Panc1 (cell line): ENCODE data around the gene IAH1. TPM values are rescaled to one million over a fixed set of nuclear protein-coding genes. Genes with fewer than 3 reads are reported as not detected.
A peak's percentile ranks its signal among the peaks of the same experiment; 100 is the strongest.

Source experiments
- ATAC-seq: fragments of 200-7000 bp; cut with Tn5 transposase; 2 replicates; pipeline ENCODE4 v1.9.1; 2020; ENCODE audit warnings: mild to moderate bottlenecking, moderate library complexity
- BruUV-seq: library from RNA; stranded (reverse); fragments of 400-500 nt; replicated peaks from 2 replicates; lab custom pipeline; 2021; lab: Mats Ljungman, UMichigan
- CTCF ChIA-PET: fragments of 300-600 bp; sonication (Branson Sonifier 250); formaldehyde crosslinking; loops from one replicate; lab custom pipeline; 2022; ENCODE audit warnings: antibody characterized with exemption; lab: Charles Lee
- POLR2A ChIA-PET: fragments of 300-600 bp; sonication (Branson Sonifier 250); formaldehyde crosslinking; loops from one replicate; lab custom pipeline; 2022; ENCODE audit warnings: antibody characterized with exemption; lab: Charles Lee
- DNase-seq: peaks from one replicate; pipeline ENCODE4 v3.0.0-alpha.2; 2010; ENCODE audit warnings: low read depth, low spot score
- H3K27ac ChIP-seq: 2 replicates; pipeline ENCODE4 v1.5.1; 2011; ENCODE audit warnings: mild to moderate bottlenecking, low read length, inconsistent platforms
- H3K27me3 ChIP-seq: fragments of 200-500 bp; sonication (Bioruptor generic); 2 replicates; pipeline ENCODE4 v1.6.0; 2014; ENCODE audit warnings: low read length, inconsistent platforms; ENCODE audit not compliant: control insufficient read depth, insufficient read depth
- H3K36me3 ChIP-seq: fragments of 200-500 bp; sonication (Bioruptor generic); 2 replicates; pipeline ENCODE4 v1.5.1; 2014; ENCODE audit warnings: inconsistent platforms, mild to moderate bottlenecking, low read length, moderate library complexity; ENCODE audit not compliant: control insufficient read depth, insufficient read depth
- H3K4me1 ChIP-seq: 2 replicates; pipeline ENCODE4 v1.5.1; 2011; ENCODE audit warnings: inconsistent platforms, mild to moderate bottlenecking, low read length, moderate library complexity; ENCODE audit not compliant: control insufficient read depth, insufficient read depth
- H3K4me3 ChIP-seq, 2 experiments: 2 replicates each; pipeline ENCODE4 v1.5.1; 2011 to 2012; ENCODE audit warnings: low read depth in 2 of 2, low read length in 2 of 2, mild to moderate bottlenecking in 2 of 2, inconsistent platforms in 1 of 2, moderate library complexity in 1 of 2
- H3K9me3 ChIP-seq: fragments of 200-500 bp; sonication (Bioruptor generic); 2 replicates; pipeline ENCODE4 v1.5.1; 2014; ENCODE audit warnings: low read depth, mild to moderate bottlenecking, inconsistent platforms, low read length, moderate library complexity; ENCODE audit not compliant: control insufficient read depth, insufficient read depth
- CTCF ChIP-seq: fragments of 450-650 bp; IDR thresholded peaks from 2 replicates; pipeline ENCODE4 v1.5.1; 2017; ENCODE audit warnings: mild to moderate bottlenecking
- POLR2AphosphoS5 ChIP-seq: IDR thresholded peaks from 2 replicates; pipeline ENCODE4 v1.6.1; 2012; ENCODE audit warnings: mild to moderate bottlenecking, low read depth, low read length, moderate library complexity
- REST ChIP-seq, 2 experiments: IDR thresholded peaks; 2 replicates each; pipeline ENCODE4 v1.6.1; 2011 to 2012; ENCODE audit warnings: low read depth in 2 of 2, control low read depth in 1 of 2, low read length in 1 of 2, mild to moderate bottlenecking in 1 of 2, moderate library complexity in 1 of 2; ENCODE audit not compliant: insufficient read depth in 1 of 2
- SIN3A ChIP-seq: IDR thresholded peaks from 2 replicates; pipeline ENCODE4 v1.6.1; 2012; ENCODE audit warnings: low read depth, mild to moderate bottlenecking, low read length, moderate library complexity, borderline replicate concordance; ENCODE audit not compliant: insufficient read depth
- TCF7L2 ChIP-seq: IDR thresholded peaks from 2 replicates; pipeline ENCODE4 v1.6.1; 2011; ENCODE audit warnings: mild to moderate bottlenecking, low read depth, low read length, inconsistent platforms
- in situ Hi-C: cut with HindIII; loops from 2 replicates; pipeline ENCODE4 v1.10.0; 2016; ENCODE audit warnings: low sequenced_read_pairs, low pct_unique_long_range_greater_than_20kb
- intact Hi-C: fragments of 100-400 bp; cut with micrococcal nuclease; formaldehyde crosslinking; loops from one replicate; pipeline ENCODE4 v1.10.0; 2022; ENCODE audit not compliant: unreplicated experiment
- total RNA-seq: library from RNA; stranded (reverse); gene quantifications from one replicate; pipeline ENCODE4 v1.2.1, GENCODE V29; 2021; ENCODE audit not compliant: unreplicated experiment

Gene IAH1
- total RNA-seq, 1 experiment from 2014 or later = 72.2 TPM

GRCh38 chr2:9524291-9524690 lies 49.9 kb downstream of the IAH1 start:
- peaks cover 34% of the 10 kb centered on the region for H3K36me3 ChIP-seq
- TF ChIP-seq POLR2AphosphoS5 = no peak
- no peak for TF ChIP-seq CTCF
- TF ChIP-seq REST (IDR thresholded peaks at IDR 0.05; ENCODE audit: insufficient read depth in 1 of 2, low read depth in 2 of 2, low read length in 1 of 2) = no peak
- no peak for TF ChIP-seq TCF7L2
- no peak for TF ChIP-seq SIN3A
- POLR2A ChIA-PET = no interaction called here
- no peak overlapping the region for H3K27ac ChIP-seq
- no peak overlapping the region for H3K4me3 ChIP-seq
- no peaks in the 10 kb centered on the region for H3K9me3 ChIP-seq
- CTCF ChIA-PET = no interaction called here
- no TSS peak for BruUV-seq
- ATAC-seq (no peak), DNase-seq (no peak)
- intact Hi-C loops = no loop called here
- no peaks in the 10 kb centered on the region for H3K27me3 ChIP-seq
- in situ Hi-C loops = no loop called here
- no peaks in the 10 kb centered on the region for H3K4me1 ChIP-seq

GRCh38 chr2:9525266-9525665 lies 50.9 kb downstream of the IAH1 start:
- H3K36me3 ChIP-seq = peaks cover 31% of the 10 kb centered on the region
- CTCF ChIA-PET = no interaction called here
- no peak for ATAC-seq
- no peaks in the 10 kb centered on the region for H3K4me1 ChIP-seq
- H3K27me3 ChIP-seq = no peaks in the 10 kb centered on the region
- no peak overlapping the region for H3K4me3 ChIP-seq
- BruUV-seq = TSS peak; percentile 8
- DNase-seq = no peak
- H3K27ac ChIP-seq = no peak overlapping the region
- in situ Hi-C loops = no loop called here
- TF ChIP-seq POLR2AphosphoS5 (no peak), TCF7L2 (no peak), REST (IDR thresholded peaks at IDR 0.05; ENCODE audit: insufficient read depth in 1 of 2, low read depth in 2 of 2, low read length in 1 of 2) (no peak)
- no peaks in the 10 kb centered on the region for H3K9me3 ChIP-seq
- POLR2A ChIA-PET = no interaction called here
- intact Hi-C loops = no loop called here
